OCI-LY7 (cell line): ENCODE results near the gene TNFSF13.

Experiments
- CTCF ChIP-seq: fragments of 200-600 bp; sonication (generic); conservative IDR thresholded peaks from 2 replicates; pipeline ENCODE4 v1.5.1; 2014; ENCODE audit warnings: mild to moderate bottlenecking, antibody characterized with exemption, low read length, moderate library complexity, mixed read lengths
- EZH2phosphoT487 ChIP-seq: fragments of 200-600 bp; sonication (generic); IDR thresholded peaks from 2 replicates; pipeline ENCODE4 v1.6.1; 2018; ENCODE audit warnings: low read depth, borderline replicate concordance, mild to moderate bottlenecking, mixed run types, antibody characterized with exemption, low read length, moderate library complexity, mixed read lengths

GRCh38 chr17:7560172-7561027 is 1.9 kb downstream of the TNFSF13 start:
- no peak; the same call in 1 of the 2 replicates for TF ChIP-seq CTCF
- TF ChIP-seq EZH2phosphoT487 = no peak
